Stimulated activated CD8-positive, alpha-beta memory T cell treated with anti-CD3 and anti-CD28 coated beads, Interleukin-12 subunit alpha, Interleukin-12 subunit beta, amount 100 ng/mL, for 4 hours (primary cell): ENCODE results near the gene EIF2B1.

Source experiments
- DNase-seq: peaks from one replicate; pipeline ENCODE4 v3.0.0-alpha.2; 2020; ENCODE audit warnings: low read depth

The EIF2B1 gene

GRCh38 chr12:123633379-123634141 is at the start of gene EIF2B1, which contains the start of gene GTF2H3:
Gene EIF2B1 (minus strand): TSS chr12:123633686. CDS start chr12:123633557, 129 bp downstream.
Gene GTF2H3 (plus strand): TSS chr12:123633829. CDS start chr12:123633860, 31 bp downstream.
- peak; percentile 95 for DNase-seq

- DNase-seq, result no peak
Measured at GRCh38 chr12:123681605-123682004, 48.1 kb upstream of the EIF2B1 start.

GRCh38 chr12:123678981-123679380 is 45.5 kb upstream of the EIF2B1 start:
- no peak for DNase-seq

GRCh38 chr12:123676616-123677320 is 43.3 kb upstream of the EIF2B1 start:
- DNase-seq, result no peak

GRCh38 chr12:123675436-123675835 is 42.0 kb upstream of the EIF2B1 start:
- no peak for DNase-seq

- DNase-seq, result no peak
Measured at GRCh38 chr12:123671876-123672275, 38.4 kb upstream of the EIF2B1 start.

GRCh38 chr12:123670882-123671728 is 37.6 kb upstream of the EIF2B1 start, which contains the start of gene TCTN2:
Gene TCTN2 (plus strand): TSS chr12:123671113. CDS start chr12:123671241, 128 bp downstream.
- DNase-seq, result peak; percentile 85

GRCh38 chr12:123667771-123668170 is 34.3 kb upstream of the EIF2B1 start:
- no peak for DNase-seq

- no peak for DNase-seq
Measured at GRCh38 chr12:123659996-123660727, 26.7 kb upstream of the EIF2B1 start.

GRCh38 chr12:123657211-123657610 is 23.7 kb upstream of the EIF2B1 start:
- DNase-seq, result no peak

- no peak for DNase-seq
Measured at GRCh38 chr12:123656392-123656791, 22.9 kb upstream of the EIF2B1 start.

GRCh38 chr12:123655420-123655819 is 21.9 kb upstream of the EIF2B1 start:
- DNase-seq, result no peak

- no peak for DNase-seq
Measured at GRCh38 chr12:123654129-123654701, 20.7 kb upstream of the EIF2B1 start.

GRCh38 chr12:123648401-123648800 is 14.9 kb upstream of the EIF2B1 start:
- no peak for DNase-seq

GRCh38 chr12:123645878-123646277 is 12.4 kb upstream of the EIF2B1 start:
- no peak for DNase-seq

- DNase-seq, result no peak
Measured at GRCh38 chr12:123645380-123645779, 11.9 kb upstream of the EIF2B1 start.

GRCh38 chr12:123643911-123644310 is 10.4 kb upstream of the EIF2B1 start:
- DNase-seq, result no peak

- no peak for DNase-seq
Measured at GRCh38 chr12:123634142-123634561, 666 bp upstream of the EIF2B1 start.

GRCh38 chr12:123621619-123622530 is 11.6 kb downstream of the EIF2B1 start:
- DNase-seq, result no peak

- no peak for DNase-seq
Measured at GRCh38 chr12:123621101-123621500, 12.4 kb downstream of the EIF2B1 start.
